ENCODE data around the gene LOC128125822.
"Not testable (repeated sequence)": the region's sequence is repeated elsewhere in the genome, so short reads cannot be mapped to it uniquely, and the experiment has no call there.

LOC128125822 gene

GRCh38 chr6:63578757-63579156 is 6.5 kb downstream of the LOC128125822 start:
- no peak overlapping the region for H3K4me3 Mint-ChIP-seq
- ATAC-seq (replicated peaks; ENCODE audit: extremely low read depth, poor library complexity, severe bottlenecking) (no peak), DNase-seq (ENCODE audit: low spot score in 2 of 2) (no peak)
- peaks cover 53% of the 10 kb centered on the region for H3K36me3 Mint-ChIP-seq (ENCODE audit: insufficient read depth)
- H3K27me3 Mint-ChIP-seq, result no peaks in the 10 kb centered on the region
- no peaks in the 10 kb centered on the region for H3K9me3 Mint-ChIP-seq
- peaks cover 18% of the 10 kb centered on the region for H3K4me1 Mint-ChIP-seq
- no peak overlapping the region for H3K27ac Mint-ChIP-seq (ENCODE audit: low read depth)

DNA sequence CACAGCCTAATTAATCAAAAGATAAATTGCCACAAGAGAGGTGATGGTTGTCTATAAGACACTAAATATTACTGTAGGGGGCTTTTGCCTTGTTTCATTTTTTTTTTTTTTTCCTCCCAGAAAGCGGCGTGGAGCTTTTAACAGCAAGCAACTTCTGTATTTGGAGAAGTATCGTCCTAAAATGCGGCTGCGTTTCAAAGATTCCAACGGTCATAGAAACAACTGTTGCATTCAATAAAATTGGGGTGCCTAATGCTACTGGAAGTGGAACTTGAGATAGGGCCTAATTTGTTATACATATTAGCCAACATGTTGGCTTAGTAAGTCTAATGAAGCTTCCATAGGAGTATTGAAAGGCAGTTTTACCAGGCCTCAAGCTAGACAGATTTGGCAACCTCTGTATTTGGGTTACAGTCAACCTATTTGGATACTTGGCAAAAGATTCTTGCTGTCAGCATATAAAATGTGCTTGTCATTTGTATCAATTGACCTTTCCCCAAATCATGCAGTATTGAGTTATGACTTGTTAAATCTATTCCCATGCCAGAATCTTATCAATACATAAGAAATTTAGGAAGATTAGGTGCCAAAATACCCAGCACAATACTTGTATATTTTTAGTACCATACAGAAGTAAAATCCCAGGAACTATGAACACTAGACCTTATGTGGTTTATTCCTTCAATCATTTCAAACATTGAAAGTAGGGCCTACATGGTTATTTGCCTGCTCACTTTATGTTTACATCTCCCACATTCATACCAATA is 7.8 kb downstream of the LOC128125822 start:
- H3K4me1 Mint-ChIP-seq, result peaks cover 5% of the 10 kb centered on the region
- DNase-seq (ENCODE audit: low spot score in 2 of 2), result no peak
- no peaks in the 10 kb centered on the region for H3K27me3 Mint-ChIP-seq
- H3K4me3 Mint-ChIP-seq, result no peak overlapping the region
- no peaks in the 10 kb centered on the region for H3K9me3 Mint-ChIP-seq
- H3K36me3 Mint-ChIP-seq (ENCODE audit: insufficient read depth), result peaks cover 49% of the 10 kb centered on the region
- H3K27ac Mint-ChIP-seq (ENCODE audit: low read depth), result no peak overlapping the region
- no peak for ATAC-seq (replicated peaks; ENCODE audit: extremely low read depth, poor library complexity, severe bottlenecking)

- H3K4me1 Mint-ChIP-seq, result peaks cover 5% of the 10 kb centered on the region
- no peaks in the 10 kb centered on the region for H3K9me3 Mint-ChIP-seq
- peaks cover 49% of the 10 kb centered on the region for H3K36me3 Mint-ChIP-seq (ENCODE audit: insufficient read depth)
- DNase-seq (ENCODE audit: low spot score in 2 of 2), result no peak
- no peaks in the 10 kb centered on the region for H3K27me3 Mint-ChIP-seq
- H3K4me3 Mint-ChIP-seq, result no peak overlapping the region
- H3K27ac Mint-ChIP-seq (ENCODE audit: low read depth), result no peak overlapping the region
- ATAC-seq (replicated peaks; ENCODE audit: extremely low read depth, poor library complexity, severe bottlenecking), result no peak
These were observed 8.4 kb downstream of the LOC128125822 start for GRCh38 chr6:63580704-63580961.

DNA sequence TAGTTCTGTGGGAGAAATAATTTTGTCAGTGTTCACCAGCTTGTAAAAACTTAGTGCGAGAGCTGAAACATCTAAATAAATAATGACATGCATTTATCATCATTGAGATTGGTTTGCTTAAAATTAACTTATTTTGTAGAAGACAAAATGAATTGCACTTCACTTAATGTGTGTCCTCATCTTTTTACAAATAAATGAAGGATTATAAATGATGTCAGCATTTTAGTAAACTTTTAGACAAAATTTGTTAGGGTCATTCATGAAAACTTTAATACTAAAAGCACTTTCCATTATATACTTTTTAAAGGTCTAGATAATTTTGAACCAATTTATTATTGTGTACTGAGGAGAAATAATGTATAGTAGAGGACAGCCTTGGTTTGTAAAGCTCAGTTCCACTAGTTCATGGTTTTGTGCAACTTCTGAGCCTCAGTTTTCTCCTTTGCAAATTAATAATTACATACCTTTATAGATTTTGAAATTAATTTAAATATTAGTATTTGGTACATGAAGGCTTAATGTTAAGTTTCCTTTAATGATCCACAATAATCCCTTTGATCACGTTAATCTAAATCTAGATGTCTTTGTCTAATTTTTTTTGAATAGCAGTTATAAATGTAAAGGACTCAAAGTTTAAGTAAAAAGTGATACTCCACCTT is 9.2 kb downstream of the LOC128125822 start:
- Mint-ChIP-seq H3K9me3 (no peaks in the 10 kb centered on the region), H3K27me3 (no peaks in the 10 kb centered on the region), H3K27ac (ENCODE audit: low read depth) (peak overlapping the region; percentile 78), H3K4me1 (peaks cover under 1% of the 10 kb centered on the region), H3K4me3 (no peak overlapping the region), H3K36me3 (ENCODE audit: insufficient read depth) (peaks cover 49% of the 10 kb centered on the region)
- no peak for ATAC-seq (replicated peaks; ENCODE audit: extremely low read depth, poor library complexity, severe bottlenecking)
- no peak for DNase-seq (ENCODE audit: low spot score in 2 of 2)

DNA sequence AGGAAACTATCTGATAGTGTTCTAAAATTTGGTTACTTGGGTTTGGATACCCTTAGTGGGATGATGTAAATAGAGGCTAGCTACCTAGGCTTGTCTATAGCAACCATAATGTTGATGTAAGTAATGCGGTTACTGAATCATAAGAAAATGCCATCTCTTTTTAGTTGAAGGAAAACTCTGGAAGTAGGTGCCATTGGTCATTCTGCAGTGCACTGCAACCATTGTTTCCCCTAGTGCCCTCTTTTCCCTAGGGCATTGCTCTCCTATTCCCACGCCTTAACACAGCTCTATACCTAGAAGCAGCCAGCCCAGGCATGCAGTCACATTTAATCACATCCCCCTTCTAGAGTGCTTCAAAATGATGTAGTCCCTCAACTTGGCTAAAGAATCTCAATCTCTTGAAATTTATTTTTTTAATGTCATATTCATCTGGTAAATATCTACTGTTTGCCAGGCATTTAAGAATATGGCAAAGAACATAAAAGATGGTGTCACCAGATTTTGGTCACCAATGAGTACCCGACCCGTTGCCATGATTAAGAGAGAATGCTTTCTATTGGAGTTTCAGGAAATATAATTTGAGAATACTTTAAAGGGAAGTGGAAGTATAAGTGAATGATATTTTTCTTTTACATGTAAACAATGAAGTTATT is 10.4 kb downstream of the LOC128125822 start:
- ATAC-seq (replicated peaks; ENCODE audit: extremely low read depth, poor library complexity, severe bottlenecking), result no peak
- Mint-ChIP-seq H3K27ac (ENCODE audit: low read depth) (no peak overlapping the region), H3K27me3 (peaks cover 12% of the 10 kb centered on the region), H3K36me3 (ENCODE audit: insufficient read depth) (peaks cover 41% of the 10 kb centered on the region), H3K9me3 (no peaks in the 10 kb centered on the region), H3K4me1 (no peaks in the 10 kb centered on the region), H3K4me3 (no peak overlapping the region)
- DNase-seq (ENCODE audit: low spot score in 2 of 2), result no peak

- Mint-ChIP-seq H3K27ac (ENCODE audit: low read depth) (no peak overlapping the region), H3K27me3 (peaks cover 13% of the 10 kb centered on the region), H3K36me3 (ENCODE audit: insufficient read depth) (peaks cover 30% of the 10 kb centered on the region), H3K4me1 (no peaks in the 10 kb centered on the region), H3K4me3 (no peak overlapping the region), H3K9me3 (no peaks in the 10 kb centered on the region)
- DNase-seq (ENCODE audit: low spot score in 2 of 2), result no peak
- no peak for ATAC-seq (replicated peaks; ENCODE audit: extremely low read depth, poor library complexity, severe bottlenecking)
These were observed 11.8 kb downstream of the LOC128125822 start for GRCh38 chr6:63584125-63584514.

DNA sequence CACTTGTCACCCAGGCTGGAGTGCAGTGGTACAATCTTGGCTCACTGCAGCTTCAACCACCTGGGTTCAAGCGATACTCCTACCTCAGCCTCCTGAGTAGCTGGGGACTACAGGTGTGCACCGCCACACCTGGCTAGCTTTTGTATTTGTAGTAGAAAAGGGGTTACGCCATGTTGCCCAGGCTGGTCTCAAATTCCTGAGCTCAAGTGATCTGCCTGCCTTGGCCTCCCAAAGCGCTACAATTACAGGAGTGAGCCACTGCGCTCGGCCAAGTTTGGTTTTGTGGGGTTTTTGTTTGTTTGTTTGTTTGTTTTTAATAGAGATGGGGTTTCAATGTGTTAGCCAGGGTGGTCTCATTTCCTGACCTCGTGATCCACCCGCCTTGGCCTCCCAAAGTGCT is 12.3 kb downstream of the LOC128125822 start:
- DNase-seq (ENCODE audit: low spot score in 2 of 2), result no peak
- no peak overlapping the region for H3K27ac Mint-ChIP-seq (ENCODE audit: low read depth)
- H3K4me3 Mint-ChIP-seq, result no peak overlapping the region
- no peak for ATAC-seq (replicated peaks; ENCODE audit: extremely low read depth, poor library complexity, severe bottlenecking)
- H3K4me1 Mint-ChIP-seq, result no peaks in the 10 kb centered on the region
- H3K27me3 Mint-ChIP-seq, result peaks cover 13% of the 10 kb centered on the region
- H3K9me3 Mint-ChIP-seq, result no peaks in the 10 kb centered on the region
- peaks cover 27% of the 10 kb centered on the region for H3K36me3 Mint-ChIP-seq (ENCODE audit: insufficient read depth)

DNA sequence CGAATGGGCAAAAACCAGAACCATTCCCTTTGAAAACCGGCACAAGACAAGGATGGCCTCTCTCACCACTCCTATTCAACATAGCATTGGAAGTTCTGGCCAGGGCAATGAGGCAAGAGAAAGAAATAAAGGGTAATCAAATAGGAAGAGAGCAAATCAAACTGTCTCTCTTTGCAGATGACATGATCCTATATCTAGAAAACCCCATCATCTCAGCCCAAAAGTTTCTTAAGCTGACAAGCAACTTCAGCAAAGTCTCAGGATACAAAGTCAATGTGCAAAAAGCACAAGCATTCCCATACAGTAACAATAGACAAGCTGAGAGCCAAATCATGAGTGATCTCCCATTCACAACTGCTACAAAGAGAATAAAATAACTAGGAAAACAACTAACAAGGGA is 13.4 kb downstream of the LOC128125822 start:
- not testable (repeated sequence) for H3K27ac Mint-ChIP-seq (ENCODE audit: low read depth); ATAC-seq (replicated peaks; ENCODE audit: extremely low read depth, poor library complexity, severe bottlenecking); DNase-seq (ENCODE audit: low spot score in 2 of 2); H3K9me3 Mint-ChIP-seq; H3K4me3 Mint-ChIP-seq; H3K4me1 Mint-ChIP-seq
- peaks cover 13% of the 10 kb centered on the region for H3K27me3 Mint-ChIP-seq
- peaks cover 16% of the 10 kb centered on the region for H3K36me3 Mint-ChIP-seq (ENCODE audit: insufficient read depth)

GRCh38 chr6:63589952-63590411 is 17.7 kb downstream of the LOC128125822 start:
- H3K27me3 Mint-ChIP-seq, result peaks cover 13% of the 10 kb centered on the region
- no peaks in the 10 kb centered on the region for H3K9me3 Mint-ChIP-seq
- peaks cover 3% of the 10 kb centered on the region for H3K36me3 Mint-ChIP-seq (ENCODE audit: insufficient read depth)
- no peaks in the 10 kb centered on the region for H3K4me1 Mint-ChIP-seq
- DNase-seq (ENCODE audit: low spot score in 2 of 2) (no peak), ATAC-seq (replicated peaks; ENCODE audit: extremely low read depth, poor library complexity, severe bottlenecking) (no peak)
- no peak overlapping the region for H3K4me3 Mint-ChIP-seq
- no peak overlapping the region for H3K27ac Mint-ChIP-seq (ENCODE audit: low read depth)

DNA sequence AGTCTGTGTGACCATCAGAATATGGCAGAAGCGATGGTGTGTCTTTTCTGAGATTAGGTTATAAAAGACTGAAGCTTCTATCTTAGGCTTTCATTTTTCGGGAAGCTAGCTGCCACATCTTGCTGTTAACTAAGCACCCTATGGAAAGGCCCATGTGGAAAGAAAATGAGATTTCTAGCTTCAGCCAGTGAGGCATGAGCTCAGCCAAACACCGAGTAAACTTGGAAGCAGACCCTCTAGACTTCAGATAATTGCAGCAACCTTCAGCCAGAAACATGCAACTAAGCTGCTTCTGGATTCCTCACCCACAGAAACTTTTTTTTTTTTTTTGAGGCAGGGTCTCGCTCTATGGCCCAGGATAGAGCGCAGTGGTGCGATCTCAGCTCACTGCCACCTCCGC is 20.6 kb downstream of the LOC128125822 start:
- Mint-ChIP-seq H3K4me1 (peaks cover 2% of the 10 kb centered on the region), H3K4me3 (no peak overlapping the region), H3K27me3 (no peaks in the 10 kb centered on the region), H3K9me3 (no peaks in the 10 kb centered on the region), H3K36me3 (ENCODE audit: insufficient read depth) (peaks cover 2% of the 10 kb centered on the region), H3K27ac (ENCODE audit: low read depth) (no peak overlapping the region)
- no peak for ATAC-seq (replicated peaks; ENCODE audit: extremely low read depth, poor library complexity, severe bottlenecking)
- DNase-seq (ENCODE audit: low spot score in 2 of 2), result no peak

GRCh38 chr6:63597141-63598048 is 25.1 kb downstream of the LOC128125822 start:
- H3K27me3 Mint-ChIP-seq, result no peaks in the 10 kb centered on the region
- no peak for ATAC-seq (replicated peaks; ENCODE audit: extremely low read depth, poor library complexity, severe bottlenecking)
- H3K27ac Mint-ChIP-seq (ENCODE audit: low read depth), result no peak overlapping the region
- no peaks in the 10 kb centered on the region for H3K9me3 Mint-ChIP-seq
- peaks cover 2% of the 10 kb centered on the region for H3K36me3 Mint-ChIP-seq (ENCODE audit: insufficient read depth)
- peak overlapping the region; percentile 74 for H3K4me3 Mint-ChIP-seq
- peaks cover 9% of the 10 kb centered on the region for H3K4me1 Mint-ChIP-seq
- DNase-seq (ENCODE audit: low spot score in 2 of 2), result no peak
